Neural progenitor cell (in vitro differentiated cells): Measurements from ENCODE around the gene LPXN. TPM values are rescaled to one million over a fixed set of nuclear protein-coding genes. Genes with fewer than 3 reads are reported as not detected.

Source experiments
- DNase-seq: peaks from one replicate; pipeline ENCODE4 v3.0.0-alpha.2; 2016; ENCODE audit warnings: low spot score
- H2AFZ ChIP-seq: fragments of 200-600 bp; sonication (generic); replicated peaks from 2 replicates; pipeline ENCODE4 v1.6.1; 2016; ENCODE audit warnings: antibody characterized with exemption
- H3F3A ChIP-seq: fragments of 200-600 bp; sonication (generic); 2 replicates; pipeline ENCODE4 v1.6.1; 2016; ENCODE audit warnings: antibody characterized with exemption, low read depth
- H3K27ac ChIP-seq: fragments of 200-600 bp; sonication (generic); 2 replicates; pipeline ENCODE4 v1.5.1; 2016; ENCODE audit warnings: mild to moderate bottlenecking
- H3K27me3 ChIP-seq: fragments of 200-600 bp; sonication (generic); 2 replicates; pipeline ENCODE4 v1.6.1; 2016; ENCODE audit warnings: mild to moderate bottlenecking, moderate library complexity
- H3K36me3 ChIP-seq: fragments of 200-600 bp; sonication (generic); 2 replicates; pipeline ENCODE4 v1.5.1; 2016
- H3K4me1 ChIP-seq: fragments of 200-600 bp; sonication (generic); 2 replicates; pipeline ENCODE4 v1.6.1; 2016; ENCODE audit warnings: mixed run types
- H3K4me2 ChIP-seq: fragments of 200-600 bp; sonication (generic); 2 replicates; pipeline ENCODE4 v1.6.1; 2016
- H3K4me3 ChIP-seq: fragments of 200-600 bp; sonication (generic); 2 replicates; pipeline ENCODE4 v1.5.1; 2016
- H3K79me2 ChIP-seq: fragments of 200-600 bp; sonication (generic); 2 replicates; pipeline ENCODE4 v1.6.1; 2016; ENCODE audit warnings: low read depth
- H3K9ac ChIP-seq: fragments of 200-600 bp; sonication (generic); 2 replicates; pipeline ENCODE4 v1.6.1; 2016
- H3K9me3 ChIP-seq: fragments of 200-600 bp; sonication (generic); 2 replicates; pipeline ENCODE4 v1.5.1; 2016; ENCODE audit warnings: low read depth
- H4K20me1 ChIP-seq: fragments of 200-600 bp; sonication (generic); 2 replicates; pipeline ENCODE4 v1.6.1; 2016; ENCODE audit warnings: low read depth
- H3K27ac Mint-ChIP-seq: 3 replicates; pipeline ENCODE4 v1.8.0; 2021; ENCODE audit warnings: mixed read lengths
- H3K27me3 Mint-ChIP-seq: 2 replicates; pipeline ENCODE4 v1.8.0; 2022; ENCODE audit warnings: low read depth, mild to moderate bottlenecking, inconsistent platforms, moderate library complexity, mixed read lengths; ENCODE audit not compliant: insufficient read depth
- H3K36me3 Mint-ChIP-seq: 3 replicates; pipeline ENCODE4 v1.8.0; 2021; ENCODE audit warnings: mixed read lengths
- H3K4me1 Mint-ChIP-seq: 3 replicates; pipeline ENCODE4 v1.8.0; 2021; ENCODE audit warnings: mixed read lengths
- H3K4me3 Mint-ChIP-seq: 3 replicates; pipeline ENCODE4 v1.8.0; 2021; ENCODE audit warnings: mild to moderate bottlenecking, moderate library complexity, mixed read lengths
- H3K9me3 Mint-ChIP-seq: 3 replicates; pipeline ENCODE4 v1.8.0; 2020; ENCODE audit warnings: mixed read lengths
- CTCF ChIP-seq: fragments of 200-600 bp; sonication (generic); IDR thresholded peaks from 2 replicates; pipeline ENCODE4 v1.5.1; 2017; ENCODE audit warnings: antibody characterized with exemption, mild to moderate bottlenecking
- EZH2 ChIP-seq: fragments of 200-600 bp; sonication (generic); IDR thresholded peaks from 2 replicates; pipeline ENCODE4 v1.6.1; 2017; ENCODE audit warnings: antibody characterized with exemption, mild to moderate bottlenecking, moderate library complexity
- EZH2phosphoT487 ChIP-seq: fragments of 200-600 bp; sonication (generic); IDR thresholded peaks from 2 replicates; pipeline ENCODE4 v1.6.1; 2017; ENCODE audit warnings: antibody characterized with exemption
- total RNA-seq: library from RNA; depleted of rRNA; stranded (reverse); fragments of >200 nt; gene quantifications from 2 replicates; pipeline ENCODE4 v1.2.3, GENCODE V29; 2015; ENCODE audit warnings: low replicate concordance

Gene LPXN
- total RNA-seq, 1 donor from 2014 or later: 5.0 TPM

- Histone ChIP-seq H4K20me1 (peaks cover 73% of the 10 kb centered on the region), H3K9me3 (no peaks in the 10 kb centered on the region), H2AFZ (no peak overlapping the region), H3K27ac (no peak overlapping the region), H3F3A (peaks cover 20% of the 10 kb centered on the region), H3K27me3 (no peaks in the 10 kb centered on the region), H3K4me2 (peak overlapping the region; percentile 92), H3K79me2 (peaks cover 89% of the 10 kb centered on the region), H3K36me3 (peaks cover 7% of the 10 kb centered on the region), H3K4me3 (no peak overlapping the region), H3K4me1 (peaks cover 29% of the 10 kb centered on the region), H3K9ac (peak overlapping the region; percentile 3)
- Mint-ChIP-seq H3K9me3 (no peaks in the 10 kb centered on the region), H3K27me3 (peaks cover 6% of the 10 kb centered on the region), H3K4me3 (no peak overlapping the region), H3K4me1 (peaks cover 24% of the 10 kb centered on the region), H3K27ac (no peak overlapping the region), H3K36me3 (peaks cover 7% of the 10 kb centered on the region)
- TF ChIP-seq EZH2phosphoT487 (no peak), EZH2 (no peak), CTCF (no peak)
- DNase-seq: no peak
Observed at GRCh38 chr11:58582437-58582836, 6.8 kb upstream of the LPXN start.

DNA sequence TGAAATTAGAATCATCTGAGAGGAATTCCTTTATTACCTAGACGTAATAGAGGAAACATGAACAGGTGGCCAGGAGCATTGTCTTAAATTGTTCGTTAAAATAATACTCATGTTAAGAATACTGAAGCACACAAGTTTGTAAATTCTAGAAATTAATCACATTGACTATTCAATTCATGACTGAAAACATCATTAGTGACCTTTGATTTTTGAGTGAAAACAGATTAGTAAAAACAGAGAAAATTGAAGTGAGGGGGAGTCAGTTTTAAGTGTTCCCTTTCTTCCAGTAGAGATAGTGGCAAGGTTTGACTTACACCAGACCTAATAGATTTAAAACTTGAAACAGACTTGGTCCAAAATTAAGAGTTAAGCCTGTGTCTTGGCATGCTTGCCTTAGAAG is 4.7 kb upstream of the LPXN start:
- H3K27ac ChIP-seq: no peak overlapping the region
- TF ChIP-seq CTCF: no peak
- H3K4me2 ChIP-seq: peak overlapping the region; percentile 92
- H3K36me3 Mint-ChIP-seq: peaks cover 3% of the 10 kb centered on the region
- H3K27me3 Mint-ChIP-seq: peaks cover 6% of the 10 kb centered on the region
- peaks cover 29% of the 10 kb centered on the region for H3K4me1 Mint-ChIP-seq
- peaks cover 24% of the 10 kb centered on the region for H3F3A ChIP-seq
- no peak overlapping the region for H3K27ac Mint-ChIP-seq
- H3K9me3 ChIP-seq: no peaks in the 10 kb centered on the region
- no peak overlapping the region for H2AFZ ChIP-seq
- peaks cover 78% of the 10 kb centered on the region for H3K79me2 ChIP-seq
- H3K4me3 ChIP-seq: peak overlapping the region; percentile 98
- peaks cover 37% of the 10 kb centered on the region for H3K4me1 ChIP-seq
- no peak for DNase-seq
- H3K9me3 Mint-ChIP-seq: no peaks in the 10 kb centered on the region
- peak overlapping the region; percentile 74 for H3K9ac ChIP-seq
- peaks cover 57% of the 10 kb centered on the region for H4K20me1 ChIP-seq
- H3K4me3 Mint-ChIP-seq: peak overlapping the region; percentile 93
- no peaks in the 10 kb centered on the region for H3K27me3 ChIP-seq
- peaks cover 7% of the 10 kb centered on the region for H3K36me3 ChIP-seq

- Mint-ChIP-seq H3K27ac (peak overlapping the region; percentile 89), H3K4me3 (peak overlapping the region; percentile 93), H3K9me3 (no peaks in the 10 kb centered on the region), H3K27me3 (peaks cover 6% of the 10 kb centered on the region), H3K4me1 (peaks cover 29% of the 10 kb centered on the region), H3K36me3 (peaks cover 3% of the 10 kb centered on the region)
- Histone ChIP-seq H3K79me2 (peaks cover 70% of the 10 kb centered on the region), H2AFZ (peak overlapping the region; percentile 64), H3K27me3 (no peaks in the 10 kb centered on the region), H3K27ac (peak overlapping the region; percentile 96), H3K4me3 (peak overlapping the region; percentile 98), H3K36me3 (peaks cover 1% of the 10 kb centered on the region), H3K4me2 (peak overlapping the region; percentile 92), H3K9me3 (no peaks in the 10 kb centered on the region), H4K20me1 (peaks cover 49% of the 10 kb centered on the region), H3K9ac (peak overlapping the region; percentile 94), H3K4me1 (peaks cover 37% of the 10 kb centered on the region), H3F3A (peaks cover 24% of the 10 kb centered on the region)
- peak; percentile 90 for DNase-seq
- no peak for TF ChIP-seq EZH2
- peak; percentile 17 for TF ChIP-seq EZH2phosphoT487
- peak; percentile 64 for TF ChIP-seq CTCF
Observed at GRCh38 chr11:58579192-58580129, 3.8 kb upstream of the LPXN start.
